ENCODE measurements around the gene ZDHHC11.
"Not testable (repeated sequence)": the region's sequence is repeated elsewhere in the genome, so short reads cannot be mapped to it uniquely, and the experiment has no call there.

ZDHHC11 gene

GRCh38 chr5:845031-845675, 5.6 kb downstream of the ZDHHC11 start:
- DNase-seq (ENCODE audit: low spot score): not testable (repeated sequence)

GRCh38 chr5:844426-844825, 6.4 kb downstream of the ZDHHC11 start:
- not testable (repeated sequence) for DNase-seq (ENCODE audit: low spot score)

GRCh38 chr5:843926-844325, 6.9 kb downstream of the ZDHHC11 start:
- DNase-seq (ENCODE audit: low spot score): not testable (repeated sequence)

DNA sequence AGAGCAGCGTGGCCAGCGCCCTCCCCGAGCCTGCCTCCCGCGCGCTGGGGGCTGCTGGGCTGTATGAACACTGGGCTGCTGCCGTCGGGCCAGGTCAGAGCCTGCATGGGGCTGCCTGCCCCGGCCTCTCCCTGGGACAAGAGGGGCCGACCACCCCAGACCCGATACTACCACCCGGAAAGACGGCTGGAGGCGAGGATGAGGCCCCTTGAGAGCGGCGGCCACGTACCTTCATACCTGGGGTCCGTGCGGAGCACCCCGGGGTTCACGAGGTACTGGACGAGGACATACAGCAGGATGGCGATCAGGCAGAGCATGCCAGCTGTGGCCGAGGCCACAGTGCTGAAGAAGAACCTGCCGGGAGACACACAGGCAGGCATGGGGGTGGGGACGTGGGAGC, 7.4 kb downstream of the ZDHHC11 start:
- DNase-seq (ENCODE audit: low spot score): not testable (repeated sequence)

GRCh38 chr5:842402-843221, 8.2 kb downstream of the ZDHHC11 start:
- DNase-seq (ENCODE audit: low spot score): not testable (repeated sequence)

DNA sequence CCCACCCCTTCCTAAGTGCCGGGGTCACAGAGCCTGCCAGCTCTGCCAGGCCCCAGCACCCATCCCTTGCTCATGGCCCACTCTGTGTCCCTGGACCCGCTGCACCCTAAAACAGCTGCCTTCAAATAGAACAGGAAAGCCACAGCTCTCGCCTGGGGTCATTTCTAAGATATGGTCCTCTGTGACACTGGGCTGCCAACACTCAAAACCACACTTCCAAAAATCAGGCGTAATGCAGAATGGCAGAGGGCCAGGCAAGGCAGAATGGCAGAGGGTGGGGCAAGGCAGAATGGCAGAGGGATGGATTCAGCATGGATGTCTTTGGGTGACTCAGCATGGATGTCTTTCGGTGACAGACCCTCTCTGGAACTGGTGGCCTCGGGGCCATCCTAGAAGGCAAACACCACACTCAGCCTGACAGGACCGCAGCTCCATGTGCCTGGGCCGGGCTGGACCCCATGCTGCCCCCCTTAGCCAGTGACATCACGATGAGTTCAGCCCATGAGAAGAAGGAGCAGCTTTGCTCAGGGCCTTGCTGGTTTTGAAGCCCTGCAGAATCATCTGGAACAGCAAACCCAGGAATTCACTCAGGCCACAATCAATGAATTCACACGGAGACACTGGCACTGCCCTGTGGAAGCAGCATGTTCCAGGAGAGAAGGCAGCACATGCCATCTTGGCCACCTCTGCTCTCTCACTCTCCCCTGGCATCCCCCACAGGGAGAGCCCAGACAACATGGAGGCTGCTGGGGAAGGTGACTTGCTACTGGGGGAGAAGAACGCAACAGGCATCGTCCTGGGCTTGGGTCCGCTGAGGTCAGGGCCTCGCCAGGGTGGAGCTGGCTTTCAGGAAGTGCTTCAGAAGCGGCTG, 9.0 kb downstream of the ZDHHC11 start:
- DNase-seq (ENCODE audit: low spot score): not testable (repeated sequence)

GRCh38 chr5:840974-841435, 9.8 kb downstream of the ZDHHC11 start:
- not testable (repeated sequence) for DNase-seq (ENCODE audit: low spot score)

DNA sequence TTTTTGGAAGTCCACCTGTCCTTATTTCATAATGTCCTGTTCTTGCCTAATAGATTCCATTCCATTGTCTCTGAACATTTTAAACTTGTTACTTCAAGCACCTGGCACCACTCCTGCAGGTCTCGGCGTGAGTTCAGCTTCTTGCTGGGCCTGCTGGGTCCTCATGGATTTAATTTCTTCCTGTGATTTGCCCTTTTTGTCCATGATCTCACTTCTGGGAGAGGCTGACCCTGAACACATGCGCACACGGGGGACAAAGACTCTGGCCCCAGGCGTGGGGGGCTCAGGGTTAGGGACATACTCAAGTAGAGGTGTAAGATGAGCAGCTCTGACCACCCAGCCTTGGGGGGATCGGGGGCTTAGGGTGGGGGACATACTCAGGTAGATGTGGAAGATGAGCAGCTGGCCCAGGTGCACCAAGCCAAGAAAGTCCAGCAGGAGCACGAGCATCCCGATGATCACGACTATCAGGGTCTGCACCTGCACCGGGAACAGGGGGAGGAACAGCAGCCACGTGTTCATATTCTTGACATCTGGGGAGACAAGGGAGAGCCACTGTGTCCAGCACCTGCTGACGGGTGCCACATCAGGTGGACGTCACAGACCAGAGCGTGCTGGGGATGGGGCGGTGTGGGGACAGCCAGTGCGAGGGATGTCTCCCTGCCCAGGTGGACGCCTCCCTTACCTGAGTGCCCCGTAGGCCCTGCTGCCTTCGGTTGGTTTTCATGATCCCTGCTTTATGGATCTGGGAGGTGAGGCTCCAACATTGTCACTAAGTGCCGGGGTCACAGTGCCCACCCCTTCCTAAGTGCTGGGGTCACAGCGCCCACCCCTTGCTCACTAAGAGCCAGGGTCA, 10.4 kb downstream of the ZDHHC11 start:
- not testable (repeated sequence) for DNase-seq (ENCODE audit: low spot score)

- not testable (repeated sequence) for DNase-seq (ENCODE audit: low spot score)
Observed at GRCh38 chr5:838431-838851, 12.3 kb downstream of the ZDHHC11 start.

DNA sequence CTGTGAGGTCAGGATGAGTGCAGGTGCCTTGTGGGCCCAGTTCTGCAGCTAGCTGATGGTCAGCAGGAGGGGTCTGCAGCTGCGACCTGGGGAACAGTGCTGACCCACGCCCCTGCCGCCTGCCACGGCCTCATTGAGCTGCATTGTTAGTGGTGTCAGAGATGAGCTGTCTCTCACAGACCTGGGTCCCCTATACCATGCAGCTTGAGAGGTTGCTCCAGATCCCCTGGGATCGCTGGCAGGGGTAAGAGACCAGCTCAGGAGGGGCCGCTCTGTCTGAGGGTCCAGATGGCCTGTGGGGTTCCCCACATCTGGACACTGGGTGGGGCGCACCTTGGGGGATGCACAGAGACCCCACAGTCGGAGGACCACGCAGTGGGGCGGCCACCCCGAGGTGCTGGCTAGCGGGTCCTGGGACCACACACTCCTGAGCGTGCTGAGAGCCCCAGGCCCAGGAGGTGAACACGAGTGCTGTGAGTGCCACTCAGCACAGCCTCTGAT, 13.1 kb downstream of the ZDHHC11 start:
- not testable (repeated sequence) for DNase-seq (ENCODE audit: low spot score)

GRCh38 chr5:835933-836612, 14.7 kb downstream of the ZDHHC11 start:
- not testable (repeated sequence) for DNase-seq (ENCODE audit: low spot score)

- not testable (repeated sequence) for DNase-seq (ENCODE audit: low spot score)
Observed at GRCh38 chr5:834013-834412, 16.8 kb downstream of the ZDHHC11 start.

DNA sequence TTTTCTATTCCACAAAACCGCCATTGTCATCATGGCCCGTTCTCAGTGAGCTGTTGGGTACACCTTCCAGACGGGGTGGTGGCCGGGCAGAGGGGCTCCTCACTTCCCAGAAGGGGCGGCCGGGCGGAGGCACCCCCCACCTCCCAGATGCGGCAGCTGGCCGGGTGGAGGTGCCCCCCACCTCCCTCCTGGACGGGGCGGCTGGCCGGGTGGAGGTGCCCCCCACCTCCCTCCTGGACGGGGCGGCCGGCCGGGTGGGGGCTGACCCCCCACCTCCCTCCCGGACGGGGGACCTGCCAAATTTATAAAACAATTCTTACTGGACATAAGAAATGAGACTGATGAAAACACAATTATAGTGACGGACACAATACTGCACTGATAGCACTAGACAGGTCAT, 22.6 kb downstream of the ZDHHC11 start:
- DNase-seq (ENCODE audit: low spot score): not testable (repeated sequence)

- DNase-seq (ENCODE audit: low spot score): not testable (repeated sequence)
Observed at GRCh38 chr5:825544-825943, 25.2 kb downstream of the ZDHHC11 start.

DNA sequence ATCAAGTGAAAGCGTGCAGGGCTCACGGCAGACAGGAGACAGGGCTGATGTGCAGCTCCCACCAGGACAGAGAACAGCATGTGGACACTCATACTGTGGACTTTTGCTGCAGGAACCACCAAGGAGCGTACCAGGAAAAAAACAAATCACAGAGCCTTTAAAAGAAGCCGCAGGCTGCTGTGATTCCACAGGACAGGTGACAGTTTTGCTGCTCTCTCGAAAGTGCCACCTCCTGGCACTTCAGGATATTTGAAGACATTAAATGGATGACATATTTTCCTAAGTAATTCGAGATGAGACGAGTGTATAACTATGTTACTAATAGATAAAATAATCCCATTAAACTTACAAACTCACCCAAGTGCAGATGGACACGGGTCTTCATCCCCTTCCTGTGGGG, 29.3 kb downstream of the ZDHHC11 start:
- DNase-seq (ENCODE audit: low spot score): no peak

GRCh38 chr5:820245-820644, 30.5 kb downstream of the ZDHHC11 start:
- no peak for DNase-seq (ENCODE audit: low spot score)

DNA sequence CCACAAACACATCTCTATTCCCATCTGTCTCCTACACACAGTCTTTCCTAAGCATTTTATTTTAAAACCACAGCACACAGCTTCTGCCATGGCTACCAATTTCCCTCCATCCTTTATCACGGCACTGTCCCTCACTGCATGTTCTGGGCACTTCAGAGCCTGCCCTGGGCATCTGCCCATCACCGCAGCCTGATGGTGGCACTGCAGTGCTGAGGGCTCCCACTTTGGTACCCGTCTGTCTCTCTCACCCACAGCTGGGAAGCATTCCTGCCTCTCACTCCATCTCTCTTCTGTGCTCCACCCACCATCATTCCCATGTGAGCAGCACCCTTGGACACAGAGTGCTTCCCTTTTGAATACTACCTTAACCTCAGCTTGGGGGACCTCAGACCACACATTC, 31.7 kb downstream of the ZDHHC11 start:
- DNase-seq (ENCODE audit: low spot score): no peak

DNA sequence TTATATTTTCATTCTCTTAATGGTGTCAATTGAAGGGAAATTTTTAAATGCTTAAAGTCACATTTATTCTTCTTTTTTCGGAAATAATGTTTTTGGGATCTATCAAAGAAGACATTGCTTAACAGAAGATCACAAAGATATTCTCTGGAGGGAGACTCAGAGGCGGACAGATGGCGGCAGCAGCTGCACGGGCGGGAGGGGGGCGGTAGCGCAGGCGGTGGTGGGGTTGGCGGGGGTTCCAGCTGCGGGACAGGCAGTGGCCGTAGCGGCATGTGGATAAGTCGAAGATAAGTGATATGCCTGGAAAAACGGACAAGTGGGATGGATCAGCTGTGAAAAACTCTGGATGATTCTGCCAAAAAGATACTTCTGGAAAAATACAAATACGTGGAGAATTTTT, 34.6 kb downstream of the ZDHHC11 start:
- DNase-seq (ENCODE audit: low spot score): no peak

DNA sequence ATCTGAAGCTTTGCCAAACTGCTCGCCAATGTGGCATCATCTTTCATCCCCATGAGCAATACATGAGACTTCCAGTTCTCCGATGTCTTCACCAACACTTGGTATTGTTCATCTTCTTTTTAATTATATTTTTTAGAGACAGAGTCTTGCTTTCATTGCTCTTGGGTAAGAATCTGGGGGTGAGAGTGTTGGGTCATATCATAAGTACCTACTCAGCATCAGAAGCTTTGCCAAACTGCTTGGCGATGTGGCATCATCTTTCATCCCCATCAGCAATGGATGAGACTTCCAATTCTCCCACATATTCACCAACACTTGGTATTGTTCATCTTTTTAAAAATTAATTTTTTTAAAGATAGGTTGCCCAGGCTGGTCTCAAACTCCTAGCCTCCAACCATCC, 35.3 kb downstream of the ZDHHC11 start:
- no peak for DNase-seq (ENCODE audit: low spot score)

GRCh38 chr5:813575-813974, 37.2 kb downstream of the ZDHHC11 start:
- DNase-seq (ENCODE audit: low spot score): not testable (repeated sequence)
